Body of pancreas (tissue), 4 donors: ENCODE measurements around the gene ZRANB1.

Experiments
- CTCF ChIP-seq, 7 experiments: fragments of 450-650 bp in 4 of 7; fragments of 200-600 bp in 3 of 7; sonication (generic) in 3 of 7; IDR thresholded peaks; one replicate each; pipeline ENCODE4 v1.5.1; 2016 to 2019; ENCODE audit warnings: antibody characterized with exemption in 7 of 7
- POLR2A ChIP-seq, 3 donors: fragments of 450-650 bp; IDR thresholded peaks; one replicate each; pipeline ENCODE4 v1.6.1; 2016; ENCODE audit warnings: antibody characterized with exemption in 3 of 3, mild to moderate bottlenecking in 2 of 3

GRCh38 chr10:125013529-125013872 lies 71.6 kb downstream of the ZRANB1 start:
- TF ChIP-seq CTCF (IDR thresholded peaks at IDR 0.05) (no peak), POLR2A (IDR thresholded peaks at IDR 0.05) (no peak)
